Panc1 (cell line): ENCODE results near the gene ADIPOR2. TPM values are rescaled to one million over a fixed set of nuclear protein-coding genes. Genes with fewer than 3 reads are reported as not detected.

ENCODE experiments used
- ATAC-seq: fragments of 200-7000 bp; cut with Tn5 transposase; 2 replicates; pipeline ENCODE4 v1.9.1; 2020; ENCODE audit warnings: mild to moderate bottlenecking, moderate library complexity
- BruUV-seq: library from RNA; stranded (reverse); fragments of 400-500 nt; replicated peaks from 2 replicates; lab custom pipeline; 2021; lab: Mats Ljungman, UMichigan
- CTCF ChIA-PET: fragments of 300-600 bp; sonication (Branson Sonifier 250); formaldehyde crosslinking; loops from one replicate; lab custom pipeline; 2022; ENCODE audit warnings: antibody characterized with exemption; lab: Charles Lee
- POLR2A ChIA-PET: fragments of 300-600 bp; sonication (Branson Sonifier 250); formaldehyde crosslinking; loops from one replicate; lab custom pipeline; 2022; ENCODE audit warnings: antibody characterized with exemption; lab: Charles Lee
- DNase-seq: peaks from one replicate; pipeline ENCODE4 v3.0.0-alpha.2; 2010; ENCODE audit warnings: low read depth, low spot score
- H3K27ac ChIP-seq: 2 replicates; pipeline ENCODE4 v1.5.1; 2011; ENCODE audit warnings: mild to moderate bottlenecking, low read length, inconsistent platforms
- H3K27me3 ChIP-seq: fragments of 200-500 bp; sonication (Bioruptor generic); 2 replicates; pipeline ENCODE4 v1.6.0; 2014; ENCODE audit warnings: low read length, inconsistent platforms; ENCODE audit not compliant: control insufficient read depth, insufficient read depth
- H3K36me3 ChIP-seq: fragments of 200-500 bp; sonication (Bioruptor generic); 2 replicates; pipeline ENCODE4 v1.5.1; 2014; ENCODE audit warnings: inconsistent platforms, mild to moderate bottlenecking, low read length, moderate library complexity; ENCODE audit not compliant: control insufficient read depth, insufficient read depth
- H3K4me1 ChIP-seq: 2 replicates; pipeline ENCODE4 v1.5.1; 2011; ENCODE audit warnings: inconsistent platforms, mild to moderate bottlenecking, low read length, moderate library complexity; ENCODE audit not compliant: control insufficient read depth, insufficient read depth
- H3K4me3 ChIP-seq, 2 experiments: 2 replicates each; pipeline ENCODE4 v1.5.1; 2011 to 2012; ENCODE audit warnings: low read depth in 2 of 2, low read length in 2 of 2, mild to moderate bottlenecking in 2 of 2, inconsistent platforms in 1 of 2, moderate library complexity in 1 of 2
- H3K9me3 ChIP-seq: fragments of 200-500 bp; sonication (Bioruptor generic); 2 replicates; pipeline ENCODE4 v1.5.1; 2014; ENCODE audit warnings: low read depth, mild to moderate bottlenecking, inconsistent platforms, low read length, moderate library complexity; ENCODE audit not compliant: control insufficient read depth, insufficient read depth
- POLR2AphosphoS5 ChIP-seq: IDR thresholded peaks from 2 replicates; pipeline ENCODE4 v1.6.1; 2012; ENCODE audit warnings: mild to moderate bottlenecking, low read depth, low read length, moderate library complexity
- SIN3A ChIP-seq: IDR thresholded peaks from 2 replicates; pipeline ENCODE4 v1.6.1; 2012; ENCODE audit warnings: low read depth, mild to moderate bottlenecking, low read length, moderate library complexity, borderline replicate concordance; ENCODE audit not compliant: insufficient read depth
- TCF7L2 ChIP-seq: IDR thresholded peaks from 2 replicates; pipeline ENCODE4 v1.6.1; 2011; ENCODE audit warnings: mild to moderate bottlenecking, low read depth, low read length, inconsistent platforms
- in situ Hi-C: cut with HindIII; loops from 2 replicates; pipeline ENCODE4 v1.10.0; 2016; ENCODE audit warnings: low sequenced_read_pairs, low pct_unique_long_range_greater_than_20kb
- intact Hi-C: fragments of 100-400 bp; cut with micrococcal nuclease; formaldehyde crosslinking; loops from one replicate; pipeline ENCODE4 v1.10.0; 2022; ENCODE audit not compliant: unreplicated experiment
- total RNA-seq: library from RNA; stranded (reverse); gene quantifications from one replicate; pipeline ENCODE4 v1.2.1, GENCODE V29; 2021; ENCODE audit not compliant: unreplicated experiment
- TF ChIP-seq, protein P1 (sequence below): fragments of 450-650 bp; IDR thresholded peaks from 2 replicates; pipeline ENCODE4 v1.5.1; 2017; ENCODE audit warnings: mild to moderate bottlenecking
- TF ChIP-seq, protein P2 (sequence below), 2 experiments: IDR thresholded peaks; 2 replicates each; pipeline ENCODE4 v1.6.1; 2011 to 2012; ENCODE audit warnings: low read depth in 2 of 2, control low read depth in 1 of 2, low read length in 1 of 2, mild to moderate bottlenecking in 1 of 2, moderate library complexity in 1 of 2; ENCODE audit not compliant: insufficient read depth in 1 of 2

Gene ADIPOR2
- total RNA-seq, 1 experiment from 2014 or later = 76.0 TPM

DNA sequence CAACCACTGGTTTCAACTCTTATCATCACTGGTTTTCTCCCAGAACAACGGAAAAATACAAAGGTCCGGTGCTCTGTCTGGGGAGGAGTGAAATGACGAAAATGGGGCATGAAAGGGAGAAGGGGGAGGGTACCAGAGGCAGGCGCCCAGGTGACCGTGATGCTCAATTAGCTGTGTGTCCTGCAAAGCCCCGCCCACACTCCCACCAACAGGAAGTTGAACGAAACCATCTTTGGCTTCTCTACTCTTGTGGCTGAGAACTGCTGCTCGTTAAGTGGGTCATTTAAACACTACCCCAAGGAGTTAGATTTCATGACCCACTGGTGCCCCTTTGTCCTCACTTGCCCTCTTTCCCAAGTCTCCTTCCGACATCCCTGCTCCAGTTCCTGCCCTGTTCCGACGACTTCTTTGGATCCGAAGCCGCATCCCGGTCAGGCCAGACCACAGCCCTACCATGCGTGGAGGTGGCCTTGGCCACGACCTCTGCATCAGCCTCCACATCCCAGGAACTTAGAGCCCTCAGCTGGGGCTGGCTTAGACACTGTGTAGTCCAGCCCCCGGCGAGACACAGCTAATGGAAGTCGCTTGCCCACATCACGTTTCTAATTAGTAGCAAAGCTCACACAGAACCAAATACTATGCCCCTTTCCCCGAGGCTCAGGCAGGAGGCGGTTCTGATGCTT lies 118.1 kb downstream of the ADIPOR2 start:
- TF ChIP-seq TCF7L2 (no peak), SIN3A (no peak)
- TF ChIP-seq, protein P1, sequence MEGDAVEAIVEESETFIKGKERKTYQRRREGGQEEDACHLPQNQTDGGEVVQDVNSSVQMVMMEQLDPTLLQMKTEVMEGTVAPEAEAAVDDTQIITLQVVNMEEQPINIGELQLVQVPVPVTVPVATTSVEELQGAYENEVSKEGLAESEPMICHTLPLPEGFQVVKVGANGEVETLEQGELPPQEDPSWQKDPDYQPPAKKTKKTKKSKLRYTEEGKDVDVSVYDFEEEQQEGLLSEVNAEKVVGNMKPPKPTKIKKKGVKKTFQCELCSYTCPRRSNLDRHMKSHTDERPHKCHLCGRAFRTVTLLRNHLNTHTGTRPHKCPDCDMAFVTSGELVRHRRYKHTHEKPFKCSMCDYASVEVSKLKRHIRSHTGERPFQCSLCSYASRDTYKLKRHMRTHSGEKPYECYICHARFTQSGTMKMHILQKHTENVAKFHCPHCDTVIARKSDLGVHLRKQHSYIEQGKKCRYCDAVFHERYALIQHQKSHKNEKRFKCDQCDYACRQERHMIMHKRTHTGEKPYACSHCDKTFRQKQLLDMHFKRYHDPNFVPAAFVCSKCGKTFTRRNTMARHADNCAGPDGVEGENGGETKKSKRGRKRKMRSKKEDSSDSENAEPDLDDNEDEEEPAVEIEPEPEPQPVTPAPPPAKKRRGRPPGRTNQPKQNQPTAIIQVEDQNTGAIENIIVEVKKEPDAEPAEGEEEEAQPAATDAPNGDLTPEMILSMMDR = no peak
- Histone ChIP-seq H3K9me3 (no peaks in the 10 kb centered on the region), H3K27me3 (no peaks in the 10 kb centered on the region), H3K36me3 (no peaks in the 10 kb centered on the region), H3K4me3 (no peak overlapping the region), H3K27ac (no peak overlapping the region), H3K4me1 (no peaks in the 10 kb centered on the region)
- in situ Hi-C loops = no loop called here
- no peak for ATAC-seq
- BruUV-seq = no TSS peak
- ChIA-PET POLR2A (no interaction called here), CTCF (interaction anchor here (0.7 kb wide), 1 partner anchor 13 kb away, joined by 3 read pairs; no protein-coding TSS in a partner anchor)
- DNase-seq = no peak
- intact Hi-C loops = no loop called here

DNA sequence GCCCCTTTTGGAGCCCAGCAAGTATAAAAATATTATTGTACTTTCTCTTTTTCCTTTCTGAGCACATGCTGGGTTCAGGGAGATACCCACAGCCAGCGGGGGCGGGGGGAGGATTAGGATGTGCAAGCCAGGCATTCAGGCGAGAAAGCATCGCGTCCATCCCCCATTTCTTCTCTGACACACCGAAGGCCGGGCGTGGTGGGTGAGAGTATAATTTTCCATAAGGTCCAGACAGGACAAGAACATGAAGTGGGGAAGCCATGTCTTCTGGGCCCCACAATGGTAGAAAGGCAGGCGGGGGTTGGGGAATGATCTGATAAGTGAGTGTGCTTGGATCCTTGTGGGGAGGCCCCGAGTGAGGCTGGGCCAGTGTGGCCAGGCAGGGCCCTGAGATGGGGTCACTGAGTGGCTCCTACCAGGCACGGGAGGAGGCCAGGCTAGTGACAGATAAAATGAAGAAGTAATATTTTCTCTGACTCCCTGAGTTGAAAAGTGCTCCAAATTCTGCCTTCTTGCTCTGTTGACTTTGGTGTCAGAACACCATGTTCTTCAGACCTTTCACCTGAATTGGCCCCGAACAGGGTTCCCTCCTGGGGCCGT lies 118.8 kb downstream of the ADIPOR2 start:
- H3K4me3 ChIP-seq = no peak overlapping the region
- in situ Hi-C loops = no loop called here
- no peaks in the 10 kb centered on the region for H3K4me1 ChIP-seq
- H3K36me3 ChIP-seq = no peaks in the 10 kb centered on the region
- no peaks in the 10 kb centered on the region for H3K9me3 ChIP-seq
- no peaks in the 10 kb centered on the region for H3K27me3 ChIP-seq
- no peak for DNase-seq
- TF ChIP-seq TCF7L2 (no peak), POLR2AphosphoS5 (no peak), SIN3A (no peak)
- TF ChIP-seq, protein P2, sequence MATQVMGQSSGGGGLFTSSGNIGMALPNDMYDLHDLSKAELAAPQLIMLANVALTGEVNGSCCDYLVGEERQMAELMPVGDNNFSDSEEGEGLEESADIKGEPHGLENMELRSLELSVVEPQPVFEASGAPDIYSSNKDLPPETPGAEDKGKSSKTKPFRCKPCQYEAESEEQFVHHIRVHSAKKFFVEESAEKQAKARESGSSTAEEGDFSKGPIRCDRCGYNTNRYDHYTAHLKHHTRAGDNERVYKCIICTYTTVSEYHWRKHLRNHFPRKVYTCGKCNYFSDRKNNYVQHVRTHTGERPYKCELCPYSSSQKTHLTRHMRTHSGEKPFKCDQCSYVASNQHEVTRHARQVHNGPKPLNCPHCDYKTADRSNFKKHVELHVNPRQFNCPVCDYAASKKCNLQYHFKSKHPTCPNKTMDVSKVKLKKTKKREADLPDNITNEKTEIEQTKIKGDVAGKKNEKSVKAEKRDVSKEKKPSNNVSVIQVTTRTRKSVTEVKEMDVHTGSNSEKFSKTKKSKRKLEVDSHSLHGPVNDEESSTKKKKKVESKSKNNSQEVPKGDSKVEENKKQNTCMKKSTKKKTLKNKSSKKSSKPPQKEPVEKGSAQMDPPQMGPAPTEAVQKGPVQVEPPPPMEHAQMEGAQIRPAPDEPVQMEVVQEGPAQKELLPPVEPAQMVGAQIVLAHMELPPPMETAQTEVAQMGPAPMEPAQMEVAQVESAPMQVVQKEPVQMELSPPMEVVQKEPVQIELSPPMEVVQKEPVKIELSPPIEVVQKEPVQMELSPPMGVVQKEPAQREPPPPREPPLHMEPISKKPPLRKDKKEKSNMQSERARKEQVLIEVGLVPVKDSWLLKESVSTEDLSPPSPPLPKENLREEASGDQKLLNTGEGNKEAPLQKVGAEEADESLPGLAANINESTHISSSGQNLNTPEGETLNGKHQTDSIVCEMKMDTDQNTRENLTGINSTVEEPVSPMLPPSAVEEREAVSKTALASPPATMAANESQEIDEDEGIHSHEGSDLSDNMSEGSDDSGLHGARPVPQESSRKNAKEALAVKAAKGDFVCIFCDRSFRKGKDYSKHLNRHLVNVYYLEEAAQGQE (IDR thresholded peaks at IDR 0.05; ENCODE audit: insufficient read depth in 1 of 2, low read depth in 2 of 2, low read length in 1 of 2) = no peak
- TF ChIP-seq, protein P1 = no peak
- POLR2A ChIA-PET = no interaction called here
- intact Hi-C loops = no loop called here
- no peak for ATAC-seq
- H3K27ac ChIP-seq = no peak overlapping the region
- CTCF ChIA-PET = no interaction called here
- BruUV-seq = no TSS peak
